ENCODE measurements around the gene EPHA8. TPM values are rescaled to one million over a fixed set of nuclear protein-coding genes. Genes with fewer than 3 reads are reported as not detected.

EPHA8 gene
- total RNA-seq, 1 experiment from 2014 or later, result 3.8 TPM

- TF ChIP-seq, protein P1, sequence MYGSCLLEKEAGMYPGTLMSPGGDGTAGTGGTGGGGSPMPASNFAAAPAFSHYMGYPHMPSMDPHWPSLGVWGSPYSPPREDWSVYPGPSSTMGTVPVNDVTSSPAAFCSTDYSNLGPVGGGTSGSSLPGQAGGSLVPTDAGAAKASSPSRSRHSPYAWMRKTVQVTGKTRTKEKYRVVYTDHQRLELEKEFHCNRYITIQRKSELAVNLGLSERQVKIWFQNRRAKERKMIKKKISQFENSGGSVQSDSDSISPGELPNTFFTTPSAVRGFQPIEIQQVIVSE (CRISPR knock-in tag; IDR thresholded peaks at IDR 0.05; ENCODE audit: borderline replicate concordance), result no peak
- no peak for TF ChIP-seq PREB (CRISPR knock-in tag; IDR thresholded peaks at IDR 0.05; ENCODE audit: borderline replicate concordance)
- TF ChIP-seq, protein P2, sequence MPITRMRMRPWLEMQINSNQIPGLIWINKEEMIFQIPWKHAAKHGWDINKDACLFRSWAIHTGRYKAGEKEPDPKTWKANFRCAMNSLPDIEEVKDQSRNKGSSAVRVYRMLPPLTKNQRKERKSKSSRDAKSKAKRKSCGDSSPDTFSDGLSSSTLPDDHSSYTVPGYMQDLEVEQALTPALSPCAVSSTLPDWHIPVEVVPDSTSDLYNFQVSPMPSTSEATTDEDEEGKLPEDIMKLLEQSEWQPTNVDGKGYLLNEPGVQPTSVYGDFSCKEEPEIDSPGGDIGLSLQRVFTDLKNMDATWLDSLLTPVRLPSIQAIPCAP (CRISPR knock-in tag; IDR thresholded peaks at IDR 0.05), result no peak
- no peak for TF ChIP-seq GTF2I (CRISPR knock-in tag; conservative IDR thresholded peaks at IDR 0.05)
- TF ChIP-seq SMAD4 (CRISPR knock-in tag; IDR thresholded peaks at IDR 0.05), result no peak
These were observed 9.5 kb downstream of the EPHA8 start (continued) for GRCh38 chr1:22572818-22573217.

GRCh38 chr1:22573237-22573636 is 9.9 kb downstream of the EPHA8 start:
- Mint-ChIP-seq H3K27me3 (ENCODE audit: low read depth) (peaks cover 2% of the 10 kb centered on the region; the same call in 1 of the 2 replicates), H3K4me1 (peaks cover 7% of the 10 kb centered on the region), H3K4me3 (no peak overlapping the region), H3K27ac (no peak overlapping the region), H3K36me3 (peaks cover 7% of the 10 kb centered on the region), H3K9me3 (peaks cover 11% of the 10 kb centered on the region)
- no peak for DNase-seq (ENCODE audit: low spot score)
- no peak for ATAC-seq
- CTCF ChIA-PET, result no interaction called here
- no peak for TF ChIP-seq ATF1 (CRISPR knock-in tag; IDR thresholded peaks at IDR 0.05)
- TF ChIP-seq USF2 (CRISPR knock-in tag; IDR thresholded peaks at IDR 0.05), result no peak
- TF ChIP-seq IRF2 (CRISPR knock-in tag; IDR thresholded peaks at IDR 0.05; ENCODE audit: borderline replicate concordance, low read depth), result no peak
- no peak for TF ChIP-seq ZNF317 (CRISPR knock-in tag; IDR thresholded peaks at IDR 0.05; ENCODE audit: borderline replicate concordance, low read depth)
- no peak for TF ChIP-seq TEAD1 (CRISPR knock-in tag; IDR thresholded peaks at IDR 0.05)
- TF ChIP-seq, protein P3, sequence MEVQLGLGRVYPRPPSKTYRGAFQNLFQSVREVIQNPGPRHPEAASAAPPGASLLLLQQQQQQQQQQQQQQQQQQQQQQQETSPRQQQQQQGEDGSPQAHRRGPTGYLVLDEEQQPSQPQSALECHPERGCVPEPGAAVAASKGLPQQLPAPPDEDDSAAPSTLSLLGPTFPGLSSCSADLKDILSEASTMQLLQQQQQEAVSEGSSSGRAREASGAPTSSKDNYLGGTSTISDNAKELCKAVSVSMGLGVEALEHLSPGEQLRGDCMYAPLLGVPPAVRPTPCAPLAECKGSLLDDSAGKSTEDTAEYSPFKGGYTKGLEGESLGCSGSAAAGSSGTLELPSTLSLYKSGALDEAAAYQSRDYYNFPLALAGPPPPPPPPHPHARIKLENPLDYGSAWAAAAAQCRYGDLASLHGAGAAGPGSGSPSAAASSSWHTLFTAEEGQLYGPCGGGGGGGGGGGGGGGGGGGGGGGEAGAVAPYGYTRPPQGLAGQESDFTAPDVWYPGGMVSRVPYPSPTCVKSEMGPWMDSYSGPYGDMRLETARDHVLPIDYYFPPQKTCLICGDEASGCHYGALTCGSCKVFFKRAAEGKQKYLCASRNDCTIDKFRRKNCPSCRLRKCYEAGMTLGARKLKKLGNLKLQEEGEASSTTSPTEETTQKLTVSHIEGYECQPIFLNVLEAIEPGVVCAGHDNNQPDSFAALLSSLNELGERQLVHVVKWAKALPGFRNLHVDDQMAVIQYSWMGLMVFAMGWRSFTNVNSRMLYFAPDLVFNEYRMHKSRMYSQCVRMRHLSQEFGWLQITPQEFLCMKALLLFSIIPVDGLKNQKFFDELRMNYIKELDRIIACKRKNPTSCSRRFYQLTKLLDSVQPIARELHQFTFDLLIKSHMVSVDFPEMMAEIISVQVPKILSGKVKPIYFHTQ (CRISPR knock-in tag; IDR thresholded peaks at IDR 0.05), result no peak
- no peak for TF ChIP-seq E2F4 (CRISPR knock-in tag; IDR thresholded peaks at IDR 0.05; ENCODE audit: borderline replicate concordance, low read depth)
- TF ChIP-seq MYBL2 (CRISPR knock-in tag; IDR thresholded peaks at IDR 0.05), result no peak
- TF ChIP-seq PREB (CRISPR knock-in tag; IDR thresholded peaks at IDR 0.05; ENCODE audit: borderline replicate concordance), result no peak
- TF ChIP-seq, protein P4, sequence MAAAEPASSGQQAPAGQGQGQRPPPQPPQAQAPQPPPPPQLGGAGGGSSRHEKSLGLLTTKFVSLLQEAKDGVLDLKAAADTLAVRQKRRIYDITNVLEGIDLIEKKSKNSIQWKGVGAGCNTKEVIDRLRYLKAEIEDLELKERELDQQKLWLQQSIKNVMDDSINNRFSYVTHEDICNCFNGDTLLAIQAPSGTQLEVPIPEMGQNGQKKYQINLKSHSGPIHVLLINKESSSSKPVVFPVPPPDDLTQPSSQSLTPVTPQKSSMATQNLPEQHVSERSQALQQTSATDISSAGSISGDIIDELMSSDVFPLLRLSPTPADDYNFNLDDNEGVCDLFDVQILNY (CRISPR knock-in tag; IDR thresholded peaks at IDR 0.05), result no peak
- TF ChIP-seq JAZF1 (CRISPR knock-in tag; IDR thresholded peaks at IDR 0.05), result no peak
- TF ChIP-seq, protein P5, sequence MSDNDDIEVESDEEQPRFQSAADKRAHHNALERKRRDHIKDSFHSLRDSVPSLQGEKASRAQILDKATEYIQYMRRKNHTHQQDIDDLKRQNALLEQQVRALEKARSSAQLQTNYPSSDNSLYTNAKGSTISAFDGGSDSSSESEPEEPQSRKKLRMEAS (CRISPR knock-in tag; IDR thresholded peaks at IDR 0.05), result no peak
- no peak for TF ChIP-seq NR2C2 (CRISPR knock-in tag; IDR thresholded peaks at IDR 0.05)
- no peak for TF ChIP-seq AFF4 (CRISPR knock-in tag; IDR thresholded peaks at IDR 0.05; ENCODE audit: borderline replicate concordance)
- POLR2A ChIA-PET, result interaction anchor here (1.3 kb wide), 1 partner anchor 17 kb away, joined by 3 read pairs; no protein-coding TSS in a partner anchor
